Spleen (tissue), 11 donors: ENCODE results near the gene FOXM1. TPM values are rescaled to one million over a fixed set of nuclear protein-coding genes. Genes with fewer than 3 reads are reported as not detected.
A peak's percentile ranks its signal among the peaks of the same experiment; 100 is the strongest.

Experiments
- DNase-seq: peaks from one replicate; pipeline ENCODE4 v3.0.0-alpha.2; 2020
- H3K27ac ChIP-seq, 8 donors: fragments of 200-600 bp; sonication (generic) in 7 of 8; 1 replicate in 4 of 8; 2 replicates in 4 of 8; pipeline versions ENCODE4 v1.5.0 to v1.8.0; 2016 to 2021; ENCODE audit warnings: inconsistent platforms in 4 of 8, mild to moderate bottlenecking in 4 of 8, moderate library complexity in 1 of 8
- H3K27me3 ChIP-seq, 7 donors: fragments of 200-600 bp; sonication (generic) in 6 of 7; replicated peaks in 1 of 7; 1 replicate in 4 of 7; 2 replicates in 3 of 7; pipeline versions ENCODE4 v1.5.0 to v1.8.0; 2016 to 2021; ENCODE audit warnings: inconsistent platforms in 3 of 7, mild to moderate bottlenecking in 1 of 7
- H3K36me3 ChIP-seq, 6 donors: fragments of 200-600 bp; sonication (generic) in 5 of 6; 1 replicate in 4 of 6; 2 replicates in 2 of 6; pipeline versions ENCODE4 v1.5.0 to v1.8.0; 2016 to 2021; ENCODE audit warnings: inconsistent platforms in 2 of 6
- H3K4me1 ChIP-seq, 6 donors: fragments of 200-600 bp; sonication (generic) in 5 of 6; 1 replicate in 3 of 6; 2 replicates in 3 of 6; pipeline versions ENCODE4 v1.5.0 to v1.8.0; 2016 to 2021; ENCODE audit warnings: inconsistent platforms in 3 of 6
- H3K4me3 ChIP-seq, 8 donors: fragments of 200-600 bp; sonication (generic) in 7 of 8; 1 replicate in 4 of 8; 2 replicates in 4 of 8; pipeline versions ENCODE4 v1.5.0 to v1.8.0; 2016 to 2021; ENCODE audit warnings: inconsistent platforms in 4 of 8, mild to moderate bottlenecking in 4 of 8, moderate library complexity in 2 of 8
- H3K9me3 ChIP-seq, 8 donors: fragments of 200-600 bp; sonication (generic) in 7 of 8; 1 replicate in 4 of 8; 2 replicates in 4 of 8; pipeline versions ENCODE4 v1.5.0 to v1.8.0; 2016 to 2021; ENCODE audit warnings: inconsistent platforms in 4 of 8
- CTCF ChIP-seq, 11 experiments: fragments of 200-600 bp in 7 of 11; fragments of 450-650 bp in 4 of 11; sonication (generic) in 4 of 11; IDR thresholded peaks in 8 of 11; conservative IDR thresholded peaks in 3 of 11; 1 replicate in 7 of 11; 2 replicates in 4 of 11; pipeline versions ENCODE4 v1.4.0 to v1.8.0; 2016 to 2021; ENCODE audit warnings: antibody characterized with exemption in 11 of 11, inconsistent platforms in 4 of 11, mild to moderate bottlenecking in 1 of 11
- POLR2A ChIP-seq, 3 donors: fragments of 450-650 bp; IDR thresholded peaks; one replicate each; pipeline ENCODE4 v1.5.1; 2017; ENCODE audit warnings: antibody characterized with exemption in 3 of 3, mild to moderate bottlenecking in 1 of 3
- POLR2AphosphoS5 ChIP-seq, 3 donors: sonication (generic); formaldehyde crosslinking; IDR thresholded peaks; one replicate each; pipeline ENCODE4 v1.5.1; 2017; ENCODE audit warnings: antibody characterized with exemption in 3 of 3
- WGBS, 5 donors: extraction: QIAGEN DNeasy Blood & Tissue Kit in 3 of 5; methylation state at CpG; one replicate each; pipeline versions ENCODE4 v1.1.5 to v1.1.7; 2013 to 2018; 5-methylcytosine and 5-hydroxymethylcytosine counted together
- intact Hi-C: fragments of 100-400 bp; cut with DNase I; formaldehyde crosslinking; loops from one replicate; pipeline ENCODE4 v1.15.0; 2023; ENCODE audit warnings: low total_unique reads
- polyA plus RNA-seq, 3 donors: library from polyadenylated mRNA; stranded (reverse); fragments of 200-250 nt; gene quantifications; one replicate each; pipeline ENCODE4 v1.2.1, GENCODE V29; 2013
- total RNA-seq, 7 donors: library from RNA; depleted of rRNA in 3 of 7; stranded (reverse); fragments of >200 nt in 3 of 7; fragmentation: NEBNext Ultra II Directional in 4 of 7; extraction: Animal tissue kit (Norgen Biotek cat#: 25700) in 4 of 7; gene quantifications; one replicate each; pipeline versions ENCODE4 v1.1.0 to v1.2.1, GENCODE V29; 2016 to 2021
- donor health status: healthy with polysubstance abuse.
- donor health status: DM: no; HTN: no; CAD: no; lungs with moderate emphysema.
- donor health status: DM: no; HTN: no; CAD: no.
- donor health status: Bipolar disorder and iron deficiency.
- donor health status: healthy.
- donor health status: DM: no; HTN: no; CAD: no.
- donor health status: DM: yes; HTN: yes; CAD: no.

Gene FOXM1
- total and polyA plus RNA-seq, 10 donors, result 1.8 to 10.2 (median 4.5) TPM

GRCh38 chr12:2895511-2895910 lies 18.5 kb upstream of the FOXM1 start:
- H3K4me3 ChIP-seq, result no peak overlapping the region
- DNase-seq, result no peak
- H3K27me3 ChIP-seq, result no peaks in the 10 kb centered on the region
- H3K36me3 ChIP-seq, result no peaks in the 10 kb centered on the region
- 85 to 92% (median 88%) methylated on average over 2 of the region's 2 CpGs for WGBS, 5 donors
- peaks cover 0 to 31% (median 16%) of the 10 kb centered on the region in 6 donors for H3K4me1 ChIP-seq
- H3K27ac ChIP-seq, result no peak overlapping the region
- TF ChIP-seq POLR2A (IDR thresholded peaks at IDR 0.05) (no peak), POLR2AphosphoS5 (IDR thresholded peaks at IDR 0.05) (no peak), CTCF (IDR thresholded peaks at IDR 0.05 in 8 of 11, conservative IDR thresholded peaks at IDR 0.05 in 3 of 11) (no peak)
- intact Hi-C loops, result no loop called here
- H3K9me3 ChIP-seq, result no peaks in the 10 kb centered on the region

- intact Hi-C loops, result no loop called here
- H3K4me3 ChIP-seq, result no peak overlapping the region
- DNase-seq, result no peak
- TF ChIP-seq CTCF (IDR thresholded peaks at IDR 0.05 in 8 of 11, conservative IDR thresholded peaks at IDR 0.05 in 3 of 11), result no peak
- no peak for TF ChIP-seq POLR2A (IDR thresholded peaks at IDR 0.05)
- TF ChIP-seq POLR2AphosphoS5 (IDR thresholded peaks at IDR 0.05), result no peak
- H3K36me3 ChIP-seq, result no peaks in the 10 kb centered on the region
- H3K27ac ChIP-seq, result no peak overlapping the region
- 4 to 85% (median 53%) methylated on average over 2 of the region's 2 CpGs for WGBS, 5 donors
- H3K4me1 ChIP-seq, result peaks cover 0 to 35% (median 20%) of the 10 kb centered on the region in 6 donors
- H3K27me3 ChIP-seq, result no peaks in the 10 kb centered on the region
- H3K9me3 ChIP-seq, result no peaks in the 10 kb centered on the region
These were observed 18.1 kb upstream of the FOXM1 start for GRCh38 chr12:2895051-2895451.

- no peak for DNase-seq
- WGBS, 5 donors, result 89 to 97% (median 96%) methylated on average over 8 of the region's 8 CpGs
- Histone ChIP-seq H3K4me3 (no peak overlapping the region), H3K9me3 (no peaks in the 10 kb centered on the region), H3K4me1 (peaks cover 0 to 39% (median 23%) of the 10 kb centered on the region in 6 donors), H3K36me3 (peaks cover 0 to 6% (median 0%) of the 10 kb centered on the region in 6 donors), H3K27me3 (no peaks in the 10 kb centered on the region), H3K27ac (no peak overlapping the region)
- intact Hi-C loops, result no loop called here
- no peak for TF ChIP-seq CTCF (IDR thresholded peaks at IDR 0.05 in 8 of 11, conservative IDR thresholded peaks at IDR 0.05 in 3 of 11)
- TF ChIP-seq POLR2A (IDR thresholded peaks at IDR 0.05), result no peak
- no peak for TF ChIP-seq POLR2AphosphoS5 (IDR thresholded peaks at IDR 0.05)
These were observed 16.0 kb upstream of the FOXM1 start for GRCh38 chr12:2893007-2893406.

GRCh38 chr12:2892246-2892645 lies 15.3 kb upstream of the FOXM1 start:
- Histone ChIP-seq H3K4me3 (peak overlapping the region in 1 of 8 donors; percentile 78), H3K27me3 (no peaks in the 10 kb centered on the region), H3K4me1 (peaks cover 0 to 39% (median 23%) of the 10 kb centered on the region in 6 donors), H3K9me3 (no peaks in the 10 kb centered on the region), H3K27ac (peak overlapping the region in 2 of 8 donors; percentile 89 to 91), H3K36me3 (peaks cover 0 to 13% (median 0%) of the 10 kb centered on the region in 6 donors)
- DNase-seq, result no peak
- intact Hi-C loops, result no loop called here
- TF ChIP-seq POLR2A (IDR thresholded peaks at IDR 0.05), result no peak
- no peak for TF ChIP-seq POLR2AphosphoS5 (IDR thresholded peaks at IDR 0.05)
- WGBS, 5 donors, result 74 to 86% (median 80%) methylated on average over 12 of the region's 12 CpGs
